Activated T-helper 17 cell treated with anti-CD3 and anti-CD28 coated beads, Interleukin-2, amount 50 U/mL, for 72 hours (primary cell): Measurements from ENCODE around the gene CELSR3. TPM values are rescaled to one million over a fixed set of nuclear protein-coding genes. Genes with fewer than 3 reads are reported as not detected.

Experiments used
- ATAC-seq: fragments of 150-1000 bp; cut with Tn5 transposase; replicated peaks from 2 replicates; pipeline ENCODE4 v1.10.0; 2021; ENCODE audit warnings: mild to moderate bottlenecking, moderate library complexity
- H3K27ac Mint-ChIP-seq: one replicate; pipeline ENCODE4 v1.8.0; 2022; ENCODE audit warnings: mixed read lengths
- H3K27me3 Mint-ChIP-seq: one replicate; pipeline ENCODE4 v1.8.0; 2022; ENCODE audit warnings: mixed read lengths
- H3K36me3 Mint-ChIP-seq: one replicate; pipeline ENCODE4 v1.8.0; 2022; ENCODE audit warnings: low read depth, mild to moderate bottlenecking, mixed read lengths
- H3K4me1 Mint-ChIP-seq: one replicate; pipeline ENCODE4 v1.8.0; 2022; ENCODE audit warnings: mixed read lengths
- H3K4me3 Mint-ChIP-seq: one replicate; pipeline ENCODE4 v1.8.0; 2022; ENCODE audit warnings: mild to moderate bottlenecking, mixed read lengths
- H3K9me3 Mint-ChIP-seq: one replicate; pipeline ENCODE4 v1.8.0; 2022; ENCODE audit warnings: mixed read lengths
- total RNA-seq, 2 donors: library from RNA; stranded (reverse); gene quantifications; one replicate each; pipeline ENCODE4 v1.2.3, GENCODE V29; 2022

Gene CELSR3
- total RNA-seq, 2 donors from 2014 or later: 20.3 to 27.1 TPM

DNA sequence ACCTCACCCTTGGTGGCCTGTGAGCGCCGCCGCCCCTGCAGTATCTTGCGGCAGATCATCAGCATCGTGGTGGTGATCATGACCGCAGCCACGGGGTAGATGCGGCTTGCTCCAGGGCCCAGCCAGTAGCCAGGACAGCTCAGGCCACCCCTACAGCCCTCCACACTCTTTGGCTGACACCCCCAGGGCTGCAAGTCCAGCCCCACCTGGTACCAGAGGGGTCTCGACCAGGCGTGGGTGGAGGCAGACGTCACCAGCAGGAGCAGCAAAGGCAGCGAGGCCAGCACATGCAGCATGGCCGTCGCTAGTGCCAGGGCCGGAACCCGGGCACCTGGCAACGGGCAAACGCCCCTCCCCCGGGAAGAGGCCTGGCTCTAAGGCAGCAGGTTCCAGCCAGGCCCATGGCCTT lies 41.2 kb downstream of the CELSR3 start, which contains the start of gene TMEM89:
Gene TMEM89 (minus strand): TSS at position 309 of the 409 bp plus-strand sequence. CDS start 13 bp downstream, at position 296.
- Mint-ChIP-seq H3K4me1 (no peaks in the 10 kb centered on the region), H3K4me3 (no peak within 1 kb of the TSS), H3K27ac (no peak within 1 kb of the TSS), H3K27me3 (no peaks in the 10 kb centered on the region), H3K9me3 (peaks cover 6% of the 10 kb centered on the region), H3K36me3 (peaks cover 3% of the 10 kb centered on the region)
- ATAC-seq: no peak

DNA sequence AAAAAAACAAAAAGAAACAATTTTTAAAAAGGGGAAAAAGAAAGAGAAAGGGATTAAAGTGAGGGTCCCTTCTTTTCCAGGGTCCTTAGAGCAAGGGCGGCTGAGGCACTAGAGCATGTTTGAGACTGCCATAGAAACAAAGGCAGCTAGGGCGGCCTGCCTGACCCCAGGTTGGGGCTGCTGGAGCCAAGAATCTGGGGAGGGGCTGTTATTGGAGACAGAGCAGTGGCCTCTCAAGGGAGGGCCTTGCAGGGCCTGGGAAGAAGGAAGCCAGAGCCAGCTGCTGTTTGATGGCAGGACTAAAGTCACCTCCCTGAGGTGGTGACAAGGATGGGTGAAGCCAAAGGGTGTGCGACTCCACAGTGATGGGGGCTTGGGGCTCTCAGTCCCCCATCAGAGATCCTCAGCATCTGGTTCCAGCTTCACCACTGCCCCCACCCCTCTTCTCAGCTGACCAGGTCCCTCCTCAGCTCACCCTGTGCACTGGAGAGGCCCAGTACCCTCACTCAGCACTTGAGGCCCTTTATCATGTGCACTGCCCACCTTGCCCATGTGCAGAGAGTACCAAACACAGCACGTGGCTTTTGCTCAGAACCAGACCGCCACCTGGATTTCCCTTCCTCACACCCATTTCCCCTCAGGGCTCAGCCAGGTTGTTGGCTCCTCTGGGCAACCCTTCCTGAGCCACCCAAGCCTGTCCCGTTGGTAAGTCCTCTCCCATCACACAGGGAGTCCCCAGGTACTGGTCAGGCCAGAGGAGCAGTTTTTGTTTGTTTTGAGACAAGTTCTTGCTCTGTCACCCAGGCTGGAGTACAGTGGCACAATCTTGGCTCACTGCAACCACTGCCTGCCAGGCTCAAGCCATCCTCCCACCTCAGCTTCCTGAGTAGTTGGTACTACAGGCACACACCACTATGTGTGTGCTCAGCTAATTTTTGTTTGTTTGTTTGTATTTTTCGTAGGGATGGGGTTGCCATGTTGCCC lies 42.9 kb downstream of the CELSR3 start:
- Mint-ChIP-seq H3K9me3 (peaks cover 6% of the 10 kb centered on the region), H3K27ac (no peak overlapping the region), H3K27me3 (no peaks in the 10 kb centered on the region), H3K4me1 (no peaks in the 10 kb centered on the region), H3K36me3 (no peaks in the 10 kb centered on the region), H3K4me3 (no peak overlapping the region)
- ATAC-seq: no peak

DNA sequence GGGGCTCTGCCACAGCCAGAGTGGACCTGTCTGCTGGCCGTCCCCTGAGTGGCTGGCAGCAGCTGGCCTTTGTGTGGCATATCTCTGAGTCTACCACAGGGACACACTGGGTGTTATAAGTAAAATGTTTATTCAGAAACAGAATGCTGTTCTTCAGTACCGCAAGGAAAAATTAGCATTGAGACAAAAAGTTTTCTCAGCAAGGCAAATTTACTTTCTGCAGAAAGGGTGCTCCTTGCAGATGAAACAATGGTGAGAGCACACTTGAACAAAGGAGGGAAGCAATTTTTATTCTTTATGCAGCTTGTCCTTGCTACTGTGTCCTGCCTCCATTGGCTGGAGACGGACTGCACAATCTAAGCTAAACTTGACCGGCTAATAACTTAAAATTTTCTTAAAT lies 45.1 kb downstream of the CELSR3 start:
- no peaks in the 10 kb centered on the region for H3K27me3 Mint-ChIP-seq
- ATAC-seq: no peak
- peaks cover 5% of the 10 kb centered on the region for H3K4me1 Mint-ChIP-seq
- no peak overlapping the region for H3K27ac Mint-ChIP-seq
- peaks cover 6% of the 10 kb centered on the region for H3K9me3 Mint-ChIP-seq
- H3K36me3 Mint-ChIP-seq: no peaks in the 10 kb centered on the region
- H3K4me3 Mint-ChIP-seq: no peak overlapping the region

DNA sequence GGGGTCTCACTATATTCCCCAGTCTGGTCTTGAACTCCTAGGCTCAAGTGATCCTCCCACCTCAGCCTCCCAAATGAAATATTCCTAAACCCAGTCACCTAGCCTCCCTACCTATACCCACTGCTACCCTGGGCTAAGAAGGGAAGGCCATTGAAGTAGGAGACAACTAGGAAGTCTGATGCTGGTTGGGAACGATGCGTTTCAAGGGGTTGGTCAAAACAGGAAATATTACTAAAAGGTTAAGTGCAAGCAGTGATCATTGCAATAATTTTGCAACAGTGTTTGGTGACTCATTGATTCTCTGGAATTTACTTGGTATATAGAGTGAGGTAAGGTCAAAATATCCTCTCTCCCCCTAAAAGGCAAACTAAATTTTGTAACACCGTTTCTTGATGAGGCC lies 48.6 kb downstream of the CELSR3 start:
- Mint-ChIP-seq H3K27me3 (no peaks in the 10 kb centered on the region), H3K4me1 (peaks cover 5% of the 10 kb centered on the region), H3K36me3 (peaks cover 6% of the 10 kb centered on the region), H3K27ac (peak overlapping the region; percentile 74), H3K9me3 (peaks cover 6% of the 10 kb centered on the region), H3K4me3 (peak overlapping the region; percentile 39)
- peak; percentile 65 for ATAC-seq

DNA sequence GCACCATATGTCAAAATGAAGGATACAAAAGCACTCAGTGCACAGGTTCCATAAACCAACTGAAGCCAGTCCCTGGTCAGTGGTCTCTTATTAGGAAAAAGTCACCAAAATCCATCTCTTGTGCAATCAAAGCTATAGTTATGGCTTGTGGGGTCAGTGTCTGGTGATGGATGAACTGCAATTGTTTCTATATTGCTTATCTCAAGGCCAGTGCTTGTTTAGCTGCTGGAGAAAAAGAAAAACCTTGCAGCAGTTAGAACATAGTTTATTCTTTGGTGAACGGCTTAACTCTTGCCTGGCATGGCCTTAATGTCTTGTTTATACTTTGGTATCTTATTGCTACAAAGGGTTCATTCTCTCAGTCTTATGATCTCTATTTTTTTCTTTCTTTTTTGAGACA lies 50.4 kb downstream of the CELSR3 start:
- no peak for ATAC-seq
- Mint-ChIP-seq H3K4me3 (no peak overlapping the region), H3K4me1 (peaks cover 11% of the 10 kb centered on the region)

DNA sequence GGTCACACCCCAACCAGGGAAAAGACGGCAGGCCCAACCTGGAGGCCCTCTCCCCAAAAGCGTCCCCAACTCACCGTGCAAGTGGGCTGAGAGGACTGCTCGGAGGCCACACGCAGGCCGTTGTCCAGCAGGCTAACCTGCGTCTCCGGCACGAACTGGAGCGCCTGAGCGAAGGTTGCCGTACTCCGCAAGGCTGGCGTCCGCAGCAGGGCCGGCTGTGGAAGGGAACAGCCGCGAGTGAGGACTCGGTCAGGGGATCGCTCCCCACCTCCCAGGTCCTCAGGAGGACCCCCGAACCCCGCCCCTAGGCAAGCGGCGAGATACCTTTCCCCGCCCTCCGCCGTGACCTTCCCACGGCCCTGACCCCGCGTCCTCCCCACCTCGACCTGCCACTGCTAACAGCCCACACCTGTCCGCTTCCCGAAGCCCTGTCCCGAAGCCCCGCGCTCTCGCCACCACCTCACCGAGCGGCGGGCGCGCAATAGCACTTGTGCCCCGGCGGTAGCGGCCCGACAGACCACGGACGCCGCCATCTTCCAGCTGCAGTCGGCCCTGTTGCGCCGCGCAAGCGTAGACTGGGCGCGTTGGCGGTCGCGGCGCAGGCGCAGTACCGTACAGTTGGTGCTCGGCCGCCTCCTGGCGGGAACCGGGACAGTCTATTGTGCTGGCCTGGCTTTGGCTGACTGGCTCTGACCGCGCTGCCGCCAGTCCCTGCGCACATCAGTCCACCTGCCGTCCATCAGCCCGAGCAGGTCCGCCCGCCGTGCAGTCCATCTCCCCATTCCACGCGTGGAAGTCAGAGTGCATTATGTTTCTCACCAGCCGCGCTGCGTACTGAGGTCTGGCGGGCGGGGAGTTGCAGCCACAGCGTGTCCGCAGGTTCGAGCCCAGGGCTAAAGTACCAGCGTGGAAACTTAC lies 53.3 kb downstream of the CELSR3 start, which contains the start of gene UQCRC1:
Gene UQCRC1 (minus strand): TSS at position 559 of the 918 bp plus-strand sequence. CDS start 26 bp downstream, at position 533.
- ATAC-seq: peak; percentile 97
- Mint-ChIP-seq H3K4me3 (peak within 1 kb of the TSS; percentile 95), H3K36me3 (peaks cover 50% of the 10 kb centered on the region), H3K27me3 (no peaks in the 10 kb centered on the region), H3K9me3 (no peaks in the 10 kb centered on the region), H3K4me1 (peaks cover 11% of the 10 kb centered on the region), H3K27ac (peak within 1 kb of the TSS; percentile 94)

More for the DNA sequence above, 50.4 kb downstream of the CELSR3 start:
- H3K27me3 Mint-ChIP-seq: no peaks in the 10 kb centered on the region
- H3K27ac Mint-ChIP-seq: no peak overlapping the region
- H3K9me3 Mint-ChIP-seq: peaks cover 3% of the 10 kb centered on the region
- peaks cover 22% of the 10 kb centered on the region for H3K36me3 Mint-ChIP-seq

DNA sequence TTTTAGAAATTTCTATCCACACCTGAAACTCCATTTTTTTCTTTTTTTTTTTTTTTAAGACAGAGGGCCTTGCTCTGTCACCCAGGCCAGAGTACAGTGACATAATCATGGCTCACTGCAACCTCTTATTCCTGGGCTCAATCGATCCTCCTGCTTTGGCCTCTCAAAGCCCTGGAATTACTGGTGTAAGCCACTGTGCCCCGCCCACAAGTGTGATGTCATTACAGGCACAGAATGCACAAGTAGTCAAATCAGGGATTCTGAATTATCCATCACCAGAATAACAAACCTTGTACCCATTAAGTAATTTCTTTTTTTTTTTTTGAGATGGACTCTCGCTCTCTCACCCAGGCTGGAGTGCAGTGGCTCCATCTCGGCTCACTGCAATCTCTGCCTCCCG lies 55.2 kb downstream of the CELSR3 start:
- peaks cover 6% of the 10 kb centered on the region for H3K4me1 Mint-ChIP-seq
- H3K9me3 Mint-ChIP-seq: no peaks in the 10 kb centered on the region
- peak overlapping the region; percentile 95 for H3K4me3 Mint-ChIP-seq
- no peak for ATAC-seq
- no peaks in the 10 kb centered on the region for H3K27me3 Mint-ChIP-seq
- H3K36me3 Mint-ChIP-seq: peaks cover 69% of the 10 kb centered on the region
- no peak overlapping the region for H3K27ac Mint-ChIP-seq

DNA sequence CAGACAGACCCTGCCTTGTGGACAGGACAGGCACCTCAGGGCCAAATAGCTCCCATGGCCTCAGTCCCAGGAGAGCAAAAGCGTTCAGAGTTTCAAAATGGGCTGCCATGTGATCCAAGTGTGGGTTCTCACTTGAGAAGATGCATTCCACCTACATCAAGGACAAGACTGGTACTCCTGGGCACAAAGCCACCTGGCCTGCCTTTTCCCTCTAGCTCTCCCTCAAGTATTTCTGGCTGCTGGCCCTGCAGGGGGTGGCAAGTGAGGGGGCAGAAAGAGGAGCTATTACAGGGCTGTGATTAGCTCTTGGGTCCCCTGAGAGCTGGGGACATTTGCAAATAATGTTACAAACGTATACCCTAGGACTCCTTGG lies 61.1 kb downstream of the CELSR3 start:
- no peaks in the 10 kb centered on the region for H3K27me3 Mint-ChIP-seq
- ATAC-seq: no peak
- H3K36me3 Mint-ChIP-seq: peaks cover 81% of the 10 kb centered on the region
- H3K27ac Mint-ChIP-seq: no peak overlapping the region
- H3K4me3 Mint-ChIP-seq: no peak overlapping the region
- H3K9me3 Mint-ChIP-seq: no peaks in the 10 kb centered on the region
- H3K4me1 Mint-ChIP-seq: no peaks in the 10 kb centered on the region

DNA sequence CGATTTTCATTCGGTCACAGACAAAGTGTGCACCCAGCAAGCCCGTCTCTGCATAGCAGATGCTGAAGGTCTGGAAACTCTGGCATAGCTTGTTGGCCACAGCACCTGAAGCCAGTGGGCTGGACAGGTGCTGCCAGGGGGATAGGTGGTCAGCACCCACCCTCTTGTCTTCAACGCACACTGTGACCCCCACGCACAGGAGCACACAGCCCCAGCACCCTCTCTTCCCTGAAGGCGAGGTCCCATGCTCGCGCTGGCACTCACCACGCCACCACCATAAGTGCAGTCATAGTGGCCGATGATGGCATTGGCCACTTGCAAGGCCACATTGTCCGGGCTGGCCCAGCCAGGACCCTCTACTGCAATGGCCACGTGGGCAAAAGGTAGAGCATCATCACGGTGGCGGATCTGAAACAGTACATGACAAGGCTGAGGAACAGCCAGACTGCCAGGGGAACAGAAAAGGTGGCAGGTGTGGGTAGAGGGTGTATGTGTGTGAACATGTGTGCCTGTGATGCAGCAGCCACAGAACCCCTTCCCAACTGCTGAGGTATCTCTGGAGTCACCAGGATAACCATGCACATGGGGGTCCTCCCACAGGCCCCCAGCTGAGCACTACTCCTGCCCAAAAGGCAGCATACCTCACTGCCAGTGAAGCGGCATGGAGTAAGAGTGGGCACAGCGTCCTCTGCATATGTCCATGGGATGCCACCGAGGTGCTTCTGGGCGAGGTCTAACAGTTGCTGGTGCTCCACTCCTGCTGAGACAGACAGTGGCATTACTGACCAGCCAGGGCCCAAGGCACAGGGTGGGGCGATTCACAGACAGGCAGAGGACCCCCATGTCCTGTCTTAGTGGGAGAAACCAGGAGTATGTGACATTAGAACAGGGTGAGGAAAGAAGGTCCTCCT lies 61.7 kb downstream of the CELSR3 start:
- Mint-ChIP-seq H3K4me3 (no peak overlapping the region), H3K4me1 (peaks cover 3% of the 10 kb centered on the region), H3K9me3 (no peaks in the 10 kb centered on the region), H3K27ac (no peak overlapping the region), H3K27me3 (peaks cover 4% of the 10 kb centered on the region), H3K36me3 (peaks cover 74% of the 10 kb centered on the region)
- ATAC-seq: no peak

DNA sequence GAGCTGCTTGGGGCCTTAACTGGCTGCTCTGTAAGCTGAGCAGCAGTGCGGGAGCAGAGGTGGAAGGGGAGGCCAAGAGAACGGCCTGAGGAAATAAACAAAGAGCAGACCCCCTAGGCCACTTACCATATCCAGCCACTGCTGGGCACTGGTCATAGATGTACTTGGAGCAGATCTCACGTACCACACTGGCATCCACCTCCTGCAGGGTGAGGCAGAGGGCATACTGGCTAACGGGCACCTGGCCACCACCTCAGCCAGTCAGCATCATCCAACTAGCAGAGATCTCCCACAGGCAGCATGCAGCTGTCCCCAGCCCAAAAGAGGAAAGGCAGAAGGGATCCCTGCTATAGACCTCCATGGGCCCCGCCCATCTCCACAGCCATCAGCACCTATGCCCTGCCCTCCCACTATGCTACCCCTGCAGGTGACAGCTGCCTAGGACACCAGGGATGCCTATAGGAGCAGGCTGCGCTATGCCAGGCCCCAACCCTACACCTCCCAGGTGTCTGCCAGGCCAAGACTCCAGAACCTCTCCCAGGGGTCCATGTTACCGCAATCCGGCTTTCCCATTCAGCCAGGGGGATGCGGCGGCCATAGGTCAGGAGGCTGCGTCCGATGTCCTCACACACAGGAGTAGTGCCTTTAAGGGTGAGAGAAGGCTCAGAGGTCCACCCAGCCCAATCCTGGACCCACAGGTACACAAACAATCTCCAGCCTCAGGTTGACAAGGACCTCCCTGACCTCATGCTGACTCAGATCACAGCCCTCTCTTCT lies 63.0 kb downstream of the CELSR3 start:
- H3K27me3 Mint-ChIP-seq: peaks cover 6% of the 10 kb centered on the region
- H3K4me1 Mint-ChIP-seq: peaks cover 4% of the 10 kb centered on the region
- no peak overlapping the region for H3K27ac Mint-ChIP-seq
- no peak overlapping the region for H3K4me3 Mint-ChIP-seq
- ATAC-seq: no peak
- peaks cover 62% of the 10 kb centered on the region for H3K36me3 Mint-ChIP-seq
- H3K9me3 Mint-ChIP-seq: no peaks in the 10 kb centered on the region

DNA sequence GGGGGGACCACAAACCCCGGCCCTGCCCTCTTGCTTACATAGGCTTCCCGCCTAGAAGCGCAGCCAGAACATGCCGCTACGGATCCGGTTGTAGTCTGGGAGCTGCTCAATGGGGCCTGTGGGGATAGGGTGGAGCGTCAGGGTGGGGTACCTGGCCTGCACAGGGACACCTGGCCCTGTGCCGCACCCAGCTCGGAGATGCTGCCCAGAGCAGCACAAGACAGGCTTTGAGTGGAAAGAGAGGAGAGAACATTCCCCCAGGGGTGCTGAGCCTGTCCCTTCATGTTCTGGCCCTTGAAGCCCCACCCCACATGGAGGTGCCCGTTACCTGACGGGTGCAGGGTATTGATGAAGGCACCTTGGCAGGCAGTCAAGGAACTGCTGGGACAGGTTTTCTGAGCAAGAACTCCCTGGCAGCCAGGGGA lies 63.6 kb downstream of the CELSR3 start:
- Mint-ChIP-seq H3K9me3 (no peaks in the 10 kb centered on the region), H3K4me3 (no peak overlapping the region), H3K27ac (no peak overlapping the region), H3K27me3 (peaks cover 10% of the 10 kb centered on the region), H3K36me3 (peaks cover 56% of the 10 kb centered on the region), H3K4me1 (peaks cover 4% of the 10 kb centered on the region)
- no peak for ATAC-seq

DNA sequence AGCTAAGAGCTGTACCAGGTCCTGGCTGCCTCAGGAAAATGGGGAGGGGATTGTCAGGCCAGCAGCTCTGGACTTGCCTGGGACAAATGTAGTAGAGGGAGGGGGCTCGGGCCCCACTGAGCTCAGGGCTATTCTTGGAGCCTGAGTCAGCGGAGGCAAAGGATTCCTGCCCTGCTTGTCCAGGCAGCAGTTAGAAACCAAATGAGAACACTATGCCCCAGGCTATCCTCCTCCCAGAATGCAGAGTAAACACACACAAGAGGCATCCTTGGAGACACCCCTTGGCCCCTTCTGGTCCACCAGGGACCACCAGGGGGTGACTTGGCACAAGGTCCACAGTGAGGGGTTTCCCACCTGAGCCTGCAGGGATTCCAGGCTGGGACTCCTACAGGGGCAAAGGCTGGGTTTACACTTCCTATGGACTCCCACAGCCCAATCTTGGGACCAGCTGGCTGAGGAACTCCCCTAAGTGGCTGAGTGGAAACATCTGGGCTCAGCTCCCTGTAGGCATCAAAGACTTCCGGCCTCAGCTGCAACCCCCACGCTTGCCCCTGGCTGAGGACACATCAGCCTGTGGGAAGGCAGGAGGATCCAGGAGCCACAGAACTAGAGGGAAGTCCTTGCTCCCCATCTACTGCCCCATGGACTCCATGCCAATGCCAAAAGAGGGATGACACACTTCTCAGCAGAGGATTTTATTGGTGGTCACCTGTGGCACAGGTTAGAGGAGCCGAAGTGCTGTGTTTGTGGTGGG lies 64.2 kb downstream of the CELSR3 start:
- Mint-ChIP-seq H3K36me3 (peaks cover 50% of the 10 kb centered on the region), H3K27ac (no peak overlapping the region), H3K9me3 (no peaks in the 10 kb centered on the region), H3K27me3 (peaks cover 10% of the 10 kb centered on the region), H3K4me3 (no peak overlapping the region), H3K4me1 (peaks cover 4% of the 10 kb centered on the region)
- no peak for ATAC-seq
